Vagina (tissue), 2 donors: ENCODE measurements around the gene EIF2B2. TPM values are rescaled to one million over a fixed set of nuclear protein-coding genes. Genes with fewer than 3 reads are reported as not detected.

Source experiments
- DNase-seq, 2 donors: peaks; one replicate each; pipeline ENCODE4 v3.0.0-alpha.2; 2017; ENCODE audit errors: extremely low spot score in 2 of 2
- H3K27ac ChIP-seq: fragments of 200-600 bp; sonication (generic); one replicate; pipeline ENCODE4 v1.5.1; 2019
- H3K27me3 ChIP-seq: fragments of 200-600 bp; sonication (generic); one replicate; pipeline ENCODE4 v1.5.1; 2019
- H3K36me3 ChIP-seq, 2 donors: fragments of 200-600 bp; sonication (generic); one replicate each; pipeline ENCODE4 v1.5.1; 2017 to 2019
- H3K4me1 ChIP-seq: fragments of 200-600 bp; sonication (generic); one replicate; pipeline ENCODE4 v1.5.1; 2019
- H3K4me3 ChIP-seq, 2 donors: fragments of 200-600 bp; sonication (generic); 1 replicate in 1 of 2; 2 replicates in 1 of 2; pipeline ENCODE4 v1.5.1; 2016 to 2019
- H3K9me3 ChIP-seq: fragments of 200-600 bp; sonication (generic); one replicate; pipeline ENCODE4 v1.5.1; 2019
- CTCF ChIP-seq, 3 experiments: fragments of 450-650 bp in 2 of 3; fragments of 200-600 bp in 1 of 3; sonication (generic) in 1 of 3; IDR thresholded peaks; one replicate each; pipeline ENCODE4 v1.5.1; 2017 to 2019; ENCODE audit warnings: antibody characterized with exemption in 3 of 3, mild to moderate bottlenecking in 2 of 3, moderate library complexity in 2 of 3
- POLR2A ChIP-seq, 2 donors: fragments of 450-650 bp; IDR thresholded peaks; one replicate each; pipeline ENCODE4 v1.6.1; 2017; ENCODE audit warnings: antibody characterized with exemption in 2 of 2, mild to moderate bottlenecking in 2 of 2, moderate library complexity in 2 of 2
- POLR2AphosphoS5 ChIP-seq, 2 donors: sonication (generic); formaldehyde crosslinking; IDR thresholded peaks; one replicate each; pipeline ENCODE4 v1.9.0; 2017; ENCODE audit warnings: antibody characterized with exemption in 2 of 2, mild to moderate bottlenecking in 2 of 2, low read depth in 1 of 2; ENCODE audit not compliant: insufficient read depth in 1 of 2
- intact Hi-C: fragments of 100-400 bp; cut with DNase I; formaldehyde crosslinking; loops from one replicate; pipeline ENCODE4 v1.15.1; 2023
- total RNA-seq: library from RNA; depleted of rRNA; stranded (reverse); fragments of >200 nt; gene quantifications from one replicate; pipeline ENCODE4 v1.2.3, GENCODE V29; 2016

The EIF2B2 gene
- total RNA-seq, 1 donor from 2014 or later: 22.8 TPM

- intact Hi-C loops: no loop called here
- H3K36me3 ChIP-seq: no peaks in the 10 kb centered on the region
- H3K27me3 ChIP-seq: no peaks in the 10 kb centered on the region
- TF ChIP-seq CTCF (IDR thresholded peaks at IDR 0.05) (no peak), POLR2AphosphoS5 (IDR thresholded peaks at IDR 0.05; ENCODE audit: insufficient read depth in 1 of 2, low read depth in 1 of 2) (no peak), POLR2A (IDR thresholded peaks at IDR 0.05) (no peak)
- peaks cover 4% of the 10 kb centered on the region for H3K4me1 ChIP-seq
- H3K27ac ChIP-seq: no peak overlapping the region
- no peak for DNase-seq
- no peak overlapping the region for H3K4me3 ChIP-seq
- no peaks in the 10 kb centered on the region for H3K9me3 ChIP-seq
Observed at GRCh38 chr14:74963705-74964271, 38.9 kb upstream of the EIF2B2 start.

GRCh38 chr14:74964787-74965485, 37.8 kb upstream of the EIF2B2 start:
- H3K4me1 ChIP-seq: peaks cover 4% of the 10 kb centered on the region
- no peaks in the 10 kb centered on the region for H3K27me3 ChIP-seq
- H3K36me3 ChIP-seq: no peaks in the 10 kb centered on the region
- H3K27ac ChIP-seq: no peak overlapping the region
- no peak overlapping the region for H3K4me3 ChIP-seq
- DNase-seq: no peak
- intact Hi-C loops: no loop called here
- no peak for TF ChIP-seq POLR2AphosphoS5 (IDR thresholded peaks at IDR 0.05; ENCODE audit: insufficient read depth in 1 of 2, low read depth in 1 of 2)
- no peak for TF ChIP-seq CTCF (IDR thresholded peaks at IDR 0.05)
- TF ChIP-seq POLR2A (IDR thresholded peaks at IDR 0.05): no peak
- no peaks in the 10 kb centered on the region for H3K9me3 ChIP-seq

- no peak for TF ChIP-seq CTCF (IDR thresholded peaks at IDR 0.05)
- TF ChIP-seq POLR2AphosphoS5 (IDR thresholded peaks at IDR 0.05; ENCODE audit: insufficient read depth in 1 of 2, low read depth in 1 of 2): no peak
- TF ChIP-seq POLR2A (IDR thresholded peaks at IDR 0.05): no peak
- intact Hi-C loops: no loop called here
Observed at GRCh38 chr14:74965486-74966153, 37.1 kb upstream of the EIF2B2 start.

GRCh38 chr14:74968811-74969210, 33.9 kb upstream of the EIF2B2 start:
- Histone ChIP-seq H3K4me3 (no peak overlapping the region), H3K27me3 (no peaks in the 10 kb centered on the region), H3K9me3 (no peaks in the 10 kb centered on the region), H3K36me3 (no peaks in the 10 kb centered on the region), H3K4me1 (peaks cover 13% of the 10 kb centered on the region), H3K27ac (no peak overlapping the region)
- no peak for DNase-seq
- intact Hi-C loops: no loop called here
- TF ChIP-seq CTCF (IDR thresholded peaks at IDR 0.05) (no peak), POLR2A (IDR thresholded peaks at IDR 0.05) (no peak), POLR2AphosphoS5 (IDR thresholded peaks at IDR 0.05; ENCODE audit: insufficient read depth in 1 of 2, low read depth in 1 of 2) (no peak)

More at GRCh38 chr14:74965486-74966153, 37.1 kb upstream of the EIF2B2 start:
- H3K4me3 ChIP-seq: no peak overlapping the region
- DNase-seq: no peak
- H3K27me3 ChIP-seq: no peaks in the 10 kb centered on the region
- peaks cover 4% of the 10 kb centered on the region for H3K4me1 ChIP-seq
- no peaks in the 10 kb centered on the region for H3K9me3 ChIP-seq
- H3K36me3 ChIP-seq: no peaks in the 10 kb centered on the region
- H3K27ac ChIP-seq: no peak overlapping the region
